Tibial artery (tissue), 4 donors: ENCODE measurements around the gene BRCA2.

Source experiments
- DNase-seq, 2 donors: peaks; one replicate each; pipeline ENCODE4 v3.0.0-alpha.2; 2019
- H3K27ac ChIP-seq, 2 donors: fragments of 200-600 bp; sonication (generic) in 1 of 2; 1 replicate in 1 of 2; 2 replicates in 1 of 2; pipeline ENCODE4 v1.5.1; 2018 to 2019; ENCODE audit warnings: mild to moderate bottlenecking in 1 of 2
- H3K27me3 ChIP-seq, 2 donors: fragments of 200-600 bp; sonication (generic) in 1 of 2; one replicate each; pipeline versions ENCODE4 v1.5.1 to v1.6.0; 2016 to 2019
- H3K36me3 ChIP-seq, 3 donors: fragments of 200-600 bp; sonication (generic) in 2 of 3; one replicate each; pipeline ENCODE4 v1.5.1; 2016 to 2019; ENCODE audit warnings: mild to moderate bottlenecking in 2 of 3
- H3K4me1 ChIP-seq, 4 donors: fragments of 200-600 bp; sonication (generic) in 2 of 4; 1 replicate in 3 of 4; 2 replicates in 1 of 4; pipeline ENCODE4 v1.5.1; 2016 to 2019
- H3K4me3 ChIP-seq, 2 donors: fragments of 200-600 bp; sonication (generic) in 1 of 2; 1 replicate in 1 of 2; 2 replicates in 1 of 2; pipeline ENCODE4 v1.5.1; 2018 to 2019; ENCODE audit warnings: mild to moderate bottlenecking in 2 of 2
- H3K9me3 ChIP-seq, 3 donors: fragments of 200-600 bp; sonication (generic) in 1 of 3; one replicate each; pipeline ENCODE4 v1.5.1; 2016 to 2019
- intact Hi-C: fragments of 100-400 bp; cut with DNase I; formaldehyde crosslinking; loops from one replicate; pipeline ENCODE4 v1.15.0; 2023; ENCODE audit warnings: low total_unique reads
- TF ChIP-seq, protein P1 (sequence below), 2 experiments: fragments of 200-600 bp in 1 of 2; fragments of 450-650 bp in 1 of 2; IDR thresholded peaks; one replicate each; pipeline ENCODE4 v1.5.1; 2017 to 2019; ENCODE audit warnings: antibody characterized with exemption in 2 of 2, mild to moderate bottlenecking in 1 of 2, moderate library complexity in 1 of 2

The BRCA2 gene

DNA sequence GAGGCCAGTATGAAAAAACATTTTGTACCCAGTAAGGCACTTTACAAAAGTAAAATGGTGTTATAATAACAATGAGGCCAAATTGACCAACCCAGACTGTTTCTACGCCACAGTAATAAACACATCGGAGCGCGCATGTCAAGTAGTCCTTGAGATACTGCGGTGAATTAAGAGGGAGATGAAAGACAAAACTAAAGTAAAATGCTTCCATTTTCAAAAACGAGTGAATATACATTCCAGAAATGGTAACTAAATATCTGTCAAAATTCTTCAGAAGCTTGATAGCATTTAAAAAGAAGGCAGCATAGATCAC lies 93.6 kb downstream of the BRCA2 start:
- intact Hi-C loops: no loop called here

DNA sequence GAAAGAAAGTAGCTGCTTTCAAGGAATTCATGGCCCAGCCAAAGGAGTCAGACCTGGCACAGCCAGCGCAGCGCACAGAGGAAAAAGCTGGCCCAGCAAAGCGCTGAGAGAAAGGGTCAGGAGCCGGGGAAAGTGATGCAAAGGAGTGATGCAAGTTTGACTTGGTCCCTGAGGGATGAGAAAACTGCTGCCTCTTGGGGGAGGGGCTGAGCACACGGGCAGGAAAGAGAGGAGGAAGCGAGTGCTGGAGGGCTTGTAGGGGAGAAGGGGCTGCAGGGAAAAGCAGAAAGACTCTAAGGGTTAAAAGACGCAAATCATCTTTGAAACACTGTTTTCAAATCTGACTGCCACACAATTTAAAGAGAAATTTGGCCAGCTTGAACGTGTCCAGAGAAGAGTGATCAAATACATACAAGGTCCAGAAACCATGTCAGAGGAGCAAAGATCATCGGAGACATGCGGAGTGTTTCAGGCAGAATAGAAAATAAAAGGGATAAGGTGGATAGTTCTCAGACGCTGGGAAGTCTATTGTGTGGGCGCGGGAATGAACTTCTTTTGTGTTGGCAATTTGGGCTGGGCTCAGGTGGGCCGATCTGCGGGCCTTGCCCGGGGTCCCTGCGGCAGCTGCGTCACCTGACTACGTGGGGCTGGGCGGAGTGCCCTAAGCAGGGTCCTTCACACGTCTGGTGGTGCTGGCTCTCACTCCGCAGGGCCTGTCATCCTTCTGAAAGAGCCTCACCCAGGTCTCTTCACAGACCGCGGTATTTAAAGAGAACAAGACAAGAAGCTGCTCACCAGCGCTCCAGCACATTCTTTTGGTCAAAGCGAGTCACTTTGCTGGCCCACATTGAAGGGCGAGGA lies 94.5 kb downstream of the BRCA2 start:
- intact Hi-C loops: no loop called here
- TF ChIP-seq, protein P1, sequence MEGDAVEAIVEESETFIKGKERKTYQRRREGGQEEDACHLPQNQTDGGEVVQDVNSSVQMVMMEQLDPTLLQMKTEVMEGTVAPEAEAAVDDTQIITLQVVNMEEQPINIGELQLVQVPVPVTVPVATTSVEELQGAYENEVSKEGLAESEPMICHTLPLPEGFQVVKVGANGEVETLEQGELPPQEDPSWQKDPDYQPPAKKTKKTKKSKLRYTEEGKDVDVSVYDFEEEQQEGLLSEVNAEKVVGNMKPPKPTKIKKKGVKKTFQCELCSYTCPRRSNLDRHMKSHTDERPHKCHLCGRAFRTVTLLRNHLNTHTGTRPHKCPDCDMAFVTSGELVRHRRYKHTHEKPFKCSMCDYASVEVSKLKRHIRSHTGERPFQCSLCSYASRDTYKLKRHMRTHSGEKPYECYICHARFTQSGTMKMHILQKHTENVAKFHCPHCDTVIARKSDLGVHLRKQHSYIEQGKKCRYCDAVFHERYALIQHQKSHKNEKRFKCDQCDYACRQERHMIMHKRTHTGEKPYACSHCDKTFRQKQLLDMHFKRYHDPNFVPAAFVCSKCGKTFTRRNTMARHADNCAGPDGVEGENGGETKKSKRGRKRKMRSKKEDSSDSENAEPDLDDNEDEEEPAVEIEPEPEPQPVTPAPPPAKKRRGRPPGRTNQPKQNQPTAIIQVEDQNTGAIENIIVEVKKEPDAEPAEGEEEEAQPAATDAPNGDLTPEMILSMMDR (IDR thresholded peaks at IDR 0.05): no peak
- Histone ChIP-seq H3K9me3 (no peaks in the 10 kb centered on the region), H3K4me1 (no peaks in the 10 kb centered on the region), H3K27ac (peak overlapping the region; percentile 1 to 3), H3K4me3 (no peak overlapping the region), H3K36me3 (peaks cover 6 to 22% (median 21%) of the 10 kb centered on the region in 3 donors), H3K27me3 (no peaks in the 10 kb centered on the region)
- peak; percentile 52 to 72 for DNase-seq

More for the DNA sequence above, 93.6 kb downstream of the BRCA2 start:
- Histone ChIP-seq H3K27ac (no peak overlapping the region), H3K4me1 (no peaks in the 10 kb centered on the region), H3K4me3 (no peak overlapping the region), H3K9me3 (no peaks in the 10 kb centered on the region), H3K27me3 (no peaks in the 10 kb centered on the region), H3K36me3 (peaks cover 6 to 30% (median 25%) of the 10 kb centered on the region in 3 donors)
- TF ChIP-seq, protein P1 (IDR thresholded peaks at IDR 0.05): no peak
- DNase-seq: no peak

DNA sequence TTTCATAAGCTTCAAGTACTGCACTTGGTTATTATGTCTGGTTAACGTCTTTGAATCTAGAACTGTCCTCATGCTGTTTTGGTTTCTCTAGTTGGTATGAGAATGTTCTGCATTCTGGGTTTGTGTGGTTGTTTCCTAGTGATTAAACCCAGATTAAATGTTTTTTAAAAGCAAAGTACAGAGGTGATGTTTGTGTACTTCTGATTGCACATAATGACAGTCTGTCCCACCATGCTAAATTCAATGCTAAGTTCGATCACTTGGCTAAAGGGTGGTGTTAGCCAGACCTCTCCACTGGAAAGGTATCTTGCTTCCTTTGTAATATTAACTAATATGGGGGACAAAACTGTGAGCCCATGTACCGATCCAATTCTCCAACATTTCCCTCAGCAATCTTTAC lies 98.0 kb downstream of the BRCA2 start:
- intact Hi-C loops: no loop called here
- H3K9me3 ChIP-seq: no peaks in the 10 kb centered on the region
- DNase-seq: no peak
- H3K27ac ChIP-seq: no peak overlapping the region
- TF ChIP-seq, protein P1 (IDR thresholded peaks at IDR 0.05): no peak
- peaks cover 0 to 3% (median 0%) of the 10 kb centered on the region in 3 donors for H3K36me3 ChIP-seq
- H3K4me1 ChIP-seq: no peaks in the 10 kb centered on the region
- no peaks in the 10 kb centered on the region for H3K27me3 ChIP-seq
- H3K4me3 ChIP-seq: no peak overlapping the region

DNA sequence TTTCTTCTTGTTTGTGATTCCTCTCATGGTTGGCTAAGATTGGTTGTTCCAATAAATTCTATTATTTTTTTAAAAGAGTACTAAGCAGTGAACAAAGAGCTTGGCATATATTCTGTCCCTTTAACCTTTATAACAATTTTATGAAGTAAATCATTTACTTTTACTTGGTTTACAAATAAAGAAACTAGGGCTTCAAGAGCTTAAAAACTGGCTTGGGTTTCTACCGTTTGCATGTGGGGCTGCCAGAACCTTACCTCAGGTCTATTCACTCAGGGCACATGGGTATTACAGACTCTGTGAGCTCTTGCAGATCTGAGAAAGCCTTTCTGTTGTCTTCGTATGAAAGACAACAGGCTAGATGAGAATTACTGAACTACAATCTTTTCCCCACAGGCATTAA lies 99.3 kb downstream of the BRCA2 start:
- H3K4me3 ChIP-seq: no peak overlapping the region
- no peak overlapping the region for H3K27ac ChIP-seq
- TF ChIP-seq, protein P1 (IDR thresholded peaks at IDR 0.05): no peak
- H3K9me3 ChIP-seq: no peaks in the 10 kb centered on the region
- DNase-seq: no peak
- no peaks in the 10 kb centered on the region for H3K4me1 ChIP-seq
- intact Hi-C loops: no loop called here
- no peaks in the 10 kb centered on the region for H3K27me3 ChIP-seq
- H3K36me3 ChIP-seq: peaks cover 0 to 5% (median 2%) of the 10 kb centered on the region in 3 donors

DNA sequence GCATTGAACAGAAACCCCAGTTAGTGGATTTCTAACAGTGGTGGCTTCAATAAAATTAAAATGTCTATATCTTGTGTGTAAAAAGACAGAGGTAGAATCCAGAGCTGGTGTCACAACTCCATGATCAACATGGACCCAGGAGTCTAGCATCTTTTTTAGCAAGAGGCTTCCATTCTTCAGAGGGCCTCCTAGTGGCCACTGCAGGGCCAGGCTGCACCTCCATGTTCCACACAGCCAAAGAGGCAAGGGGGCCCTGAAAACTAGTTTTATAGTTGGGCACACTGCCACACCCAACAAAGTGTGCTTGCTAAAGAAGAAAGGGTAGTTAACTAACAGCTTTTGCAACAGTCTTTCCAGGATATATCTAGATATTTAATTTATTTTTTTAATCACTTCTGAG lies 99.7 kb downstream of the BRCA2 start:
- Histone ChIP-seq H3K4me3 (no peak overlapping the region), H3K4me1 (no peaks in the 10 kb centered on the region), H3K36me3 (peaks cover 0 to 10% (median 6%) of the 10 kb centered on the region in 3 donors), H3K27me3 (no peaks in the 10 kb centered on the region), H3K9me3 (no peaks in the 10 kb centered on the region), H3K27ac (no peak overlapping the region)
- TF ChIP-seq, protein P1 (IDR thresholded peaks at IDR 0.05): no peak
- DNase-seq: no peak
- intact Hi-C loops: no loop called here
